GM23338 (cell line): ENCODE measurements around the gene TDG.

Experiments
- CTCF ChIP-seq, 2 experiments: fragments of 200-600 bp in 1 of 2; sonication (generic) in 1 of 2; conservative IDR thresholded peaks; 2 replicates each; pipeline versions ENCODE4 v1.5.1 to v1.6.1; 2016 to 2017; ENCODE audit warnings: antibody characterized with exemption in 2 of 2, low read depth in 2 of 2, mild to moderate bottlenecking in 2 of 2, moderate library complexity in 1 of 2
- ZNF331 ChIP-seq: fragments of 250-450 bp; sonication (Bioruptor Pico); IDR thresholded peaks from 2 replicates; pipeline ENCODE4 v1.5.0; 2020; ENCODE audit warnings: low read depth, mild to moderate bottlenecking, moderate library complexity

GRCh38 chr12:103978384-103978982 is 12.8 kb downstream of the TDG start:
- TF ChIP-seq CTCF (conservative IDR thresholded peaks at IDR 0.05; ENCODE audit: low read depth in 2 of 2) (no peak), ZNF331 (CRISPR knock-in tag) (no peak)
